ENCODE measurements around the gene ARHGEF39.

DNA sequence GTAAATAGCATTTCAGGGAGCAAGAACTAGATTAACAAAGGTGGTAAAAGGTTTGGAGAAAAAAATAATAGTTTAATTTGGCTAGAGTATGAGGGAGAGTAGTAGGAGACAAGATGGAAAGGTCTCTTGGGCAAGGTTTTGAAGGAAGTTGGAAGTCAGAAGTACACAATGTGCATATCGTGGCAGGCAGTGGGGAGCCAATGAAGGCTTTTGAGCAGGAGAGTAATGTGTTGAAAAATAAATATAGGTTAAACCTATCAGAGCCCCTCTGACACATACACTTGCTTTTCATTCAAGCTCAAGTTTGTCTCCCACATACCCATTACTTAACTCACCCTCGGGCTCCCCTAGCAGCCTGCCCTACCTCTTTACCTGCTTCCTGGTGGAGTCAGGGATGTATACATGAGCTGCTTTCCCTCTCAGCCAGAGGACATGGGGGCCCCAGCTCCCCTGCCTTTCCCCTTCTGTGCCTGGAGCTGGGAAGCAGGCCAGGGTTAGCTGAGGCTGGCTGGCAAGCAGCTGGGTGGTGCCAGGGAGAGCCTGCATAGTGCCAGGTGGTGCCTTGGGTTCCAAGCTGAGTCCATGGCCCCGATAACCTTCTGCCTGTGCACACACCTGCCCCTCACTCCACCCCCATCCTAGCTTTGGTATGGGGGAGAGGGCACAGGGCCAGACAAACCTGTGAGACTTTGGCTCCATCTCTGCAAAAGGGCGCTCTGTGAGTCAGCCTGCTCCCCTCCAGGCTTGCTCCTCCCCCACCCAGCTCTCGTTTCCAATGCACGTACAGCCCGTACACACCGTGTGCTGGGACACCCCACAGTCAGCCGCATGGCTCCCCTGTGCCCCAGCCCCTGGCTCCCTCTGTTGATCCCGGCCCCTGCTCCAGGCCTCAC lies 8.4 kb upstream of the ARHGEF39 start, which contains the start of gene CA9:
- no peak for TF ChIP-seq KDM1A (IDR thresholded peaks at IDR 0.05; ENCODE audit: borderline replicate concordance)
- TF ChIP-seq ETV6 (conservative IDR thresholded peaks at IDR 0.05 in 1 of 2, IDR thresholded peaks at IDR 0.05 in 1 of 2; ENCODE audit: borderline replicate concordance in 1 of 2, low read depth in 1 of 2): no peak
- no peak for TF ChIP-seq IRF4 (IDR thresholded peaks at IDR 0.05; ENCODE audit: low read depth, low read length)
